Activated CD4-positive, CD25-positive, alpha-beta regulatory T cell treated with anti-CD3 and anti-CD28 coated beads, Interleukin-2, amount 50 U/mL, for 16 hours (primary cell): ENCODE measurements around the gene CC2D1B.
"Not testable (repeated sequence)": the region's sequence is repeated elsewhere in the genome, so short reads cannot be mapped to it uniquely, and the experiment has no call there.

Experiments
- DNase-seq: peaks from one replicate; pipeline ENCODE4 v3.0.0-alpha.2; 2020; ENCODE audit warnings: low read depth, low spot score

The CC2D1B gene, protein sequence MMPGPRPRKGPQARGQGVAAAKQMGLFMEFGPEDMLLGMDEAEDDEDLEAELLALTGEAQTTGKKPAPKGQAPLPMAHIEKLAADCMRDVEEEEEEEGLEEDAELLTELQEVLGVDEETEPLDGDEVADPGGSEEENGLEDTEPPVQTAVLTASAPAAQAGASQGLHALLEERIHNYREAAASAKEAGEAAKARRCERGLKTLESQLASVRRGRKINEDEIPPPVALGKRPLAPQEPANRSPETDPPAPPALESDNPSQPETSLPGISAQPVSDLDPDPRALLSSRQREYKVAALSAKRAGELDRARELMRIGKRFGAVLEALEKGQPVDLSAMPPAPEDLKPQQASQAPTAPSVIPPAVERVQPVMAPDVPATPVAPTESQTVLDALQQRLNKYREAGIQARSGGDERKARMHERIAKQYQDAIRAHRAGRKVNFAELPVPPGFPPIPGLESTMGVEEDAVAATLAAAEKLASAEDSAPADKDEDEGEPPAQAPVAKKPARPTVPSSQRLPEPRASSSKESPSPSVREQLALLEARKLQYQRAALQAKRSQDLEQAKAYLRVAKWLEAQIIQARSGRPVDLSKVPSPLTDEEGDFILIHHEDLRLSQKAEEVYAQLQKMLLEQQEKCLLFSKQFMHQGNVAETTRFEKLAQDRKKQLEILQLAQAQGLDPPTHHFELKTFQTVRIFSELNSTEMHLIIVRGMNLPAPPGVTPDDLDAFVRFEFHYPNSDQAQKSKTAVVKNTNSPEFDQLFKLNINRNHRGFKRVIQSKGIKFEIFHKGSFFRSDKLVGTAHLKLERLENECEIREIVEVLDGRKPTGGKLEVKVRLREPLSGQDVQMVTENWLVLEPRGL

DNA sequence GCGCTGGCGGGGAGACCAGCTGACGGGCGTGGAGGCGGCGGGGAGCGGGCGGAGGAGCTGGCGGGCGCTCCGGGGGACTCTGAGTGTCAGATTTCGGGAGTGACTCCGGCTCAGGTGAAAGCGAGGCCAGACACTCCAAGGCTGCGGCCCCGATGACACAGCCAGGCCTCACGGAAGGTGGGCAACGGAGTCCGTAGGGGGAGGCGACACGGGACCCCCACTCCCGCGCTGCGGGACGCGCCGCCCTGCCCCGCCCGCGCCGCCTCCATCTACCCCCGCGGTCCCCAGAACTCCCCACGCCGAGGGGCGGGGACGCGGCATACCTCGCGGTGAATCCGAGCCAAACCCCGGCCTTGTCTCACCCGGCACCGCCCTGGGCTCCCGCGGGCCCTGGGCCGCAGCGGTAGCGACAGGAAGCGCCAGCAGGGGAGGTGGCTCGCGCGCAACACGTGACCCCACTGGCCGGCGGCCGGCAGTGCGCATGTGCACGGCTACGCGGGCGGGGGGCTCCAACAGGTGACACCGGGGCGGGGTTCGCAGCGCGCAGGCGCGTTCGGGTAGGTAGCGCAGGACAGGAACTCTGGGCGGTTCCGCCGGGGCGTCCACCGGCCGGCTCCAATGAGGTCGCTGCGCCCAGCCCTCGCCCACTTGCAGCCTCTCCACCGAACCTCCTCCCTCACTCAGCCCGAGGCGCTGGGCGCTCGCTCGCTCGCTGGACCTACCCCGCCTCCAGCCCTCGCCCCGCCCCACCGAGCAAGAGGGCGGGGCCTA lies at the start of gene CC2D1B:
Gene CC2D1B (minus strand): TSS at position 460 of the 771 bp plus-strand sequence. CDS start 1,585 bp downstream, outside the sequence.
- DNase-seq = peak; percentile 97

DNA sequence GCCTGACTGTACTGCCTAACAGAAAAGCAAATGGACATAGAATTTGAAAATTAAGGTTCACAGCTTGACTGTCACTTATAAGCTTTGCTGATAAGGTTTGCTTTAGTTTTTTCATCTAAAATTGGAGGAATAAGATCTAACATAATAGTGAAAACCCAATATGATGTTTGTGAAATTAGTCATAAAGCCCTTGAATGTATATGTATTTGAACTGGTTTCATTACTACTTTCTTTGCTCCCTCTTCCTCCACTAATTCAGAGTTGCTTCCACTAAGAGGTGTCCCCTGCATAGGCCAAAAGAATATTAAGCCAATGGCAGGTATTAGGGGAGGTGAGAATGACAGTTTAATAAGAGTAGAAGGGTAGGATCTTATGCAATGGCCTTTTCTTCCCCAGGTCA lies 48.9 kb upstream of the CC2D1B start:
- no peak for DNase-seq

DNA sequence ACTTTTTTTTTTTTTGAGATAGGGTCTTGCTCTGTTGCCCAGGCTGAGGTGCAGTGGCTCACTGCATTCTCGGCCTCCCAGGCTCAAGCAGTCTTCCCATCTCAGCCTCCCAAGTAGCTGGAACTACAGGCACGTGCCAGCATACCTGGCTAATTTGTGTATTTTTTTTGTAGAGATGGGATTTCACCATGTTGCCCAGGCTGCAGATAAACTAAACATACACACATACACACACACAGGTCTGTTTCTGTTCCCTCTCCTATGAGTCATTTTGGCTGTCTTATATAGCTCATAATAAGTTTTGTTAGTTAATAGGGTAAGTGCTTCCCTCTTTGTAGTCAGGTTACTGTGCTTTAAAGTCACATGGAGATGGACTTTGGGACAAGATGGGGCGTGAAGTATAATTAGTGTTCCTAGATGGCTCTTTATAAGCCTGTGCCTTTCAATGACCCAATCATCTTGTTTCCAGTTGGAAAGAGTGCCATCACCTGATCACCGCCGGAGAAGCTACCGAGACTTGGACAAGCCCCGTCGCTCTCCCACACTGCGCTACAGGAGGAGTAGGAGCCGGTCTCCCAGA lies 47.5 kb upstream of the CC2D1B start:
- DNase-seq = no peak

DNA sequence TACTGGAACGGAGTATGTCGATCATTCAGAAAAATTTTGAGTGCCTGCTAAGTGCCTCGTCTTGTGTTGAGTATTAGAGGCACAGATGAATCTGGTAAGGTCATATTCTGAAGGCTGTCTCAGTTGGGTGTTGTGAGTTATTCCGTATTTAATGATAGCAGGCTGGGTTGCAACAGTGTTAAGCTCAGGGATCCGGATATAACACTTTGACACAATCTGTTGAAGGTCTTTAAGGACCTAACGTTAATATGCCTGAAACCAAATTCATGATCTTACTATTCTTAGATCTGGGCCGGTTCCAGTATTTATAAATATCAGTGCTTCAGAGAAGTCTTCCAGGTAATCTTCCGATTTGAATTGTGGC lies 39.0 kb upstream of the CC2D1B start:
- no peak for DNase-seq

DNA sequence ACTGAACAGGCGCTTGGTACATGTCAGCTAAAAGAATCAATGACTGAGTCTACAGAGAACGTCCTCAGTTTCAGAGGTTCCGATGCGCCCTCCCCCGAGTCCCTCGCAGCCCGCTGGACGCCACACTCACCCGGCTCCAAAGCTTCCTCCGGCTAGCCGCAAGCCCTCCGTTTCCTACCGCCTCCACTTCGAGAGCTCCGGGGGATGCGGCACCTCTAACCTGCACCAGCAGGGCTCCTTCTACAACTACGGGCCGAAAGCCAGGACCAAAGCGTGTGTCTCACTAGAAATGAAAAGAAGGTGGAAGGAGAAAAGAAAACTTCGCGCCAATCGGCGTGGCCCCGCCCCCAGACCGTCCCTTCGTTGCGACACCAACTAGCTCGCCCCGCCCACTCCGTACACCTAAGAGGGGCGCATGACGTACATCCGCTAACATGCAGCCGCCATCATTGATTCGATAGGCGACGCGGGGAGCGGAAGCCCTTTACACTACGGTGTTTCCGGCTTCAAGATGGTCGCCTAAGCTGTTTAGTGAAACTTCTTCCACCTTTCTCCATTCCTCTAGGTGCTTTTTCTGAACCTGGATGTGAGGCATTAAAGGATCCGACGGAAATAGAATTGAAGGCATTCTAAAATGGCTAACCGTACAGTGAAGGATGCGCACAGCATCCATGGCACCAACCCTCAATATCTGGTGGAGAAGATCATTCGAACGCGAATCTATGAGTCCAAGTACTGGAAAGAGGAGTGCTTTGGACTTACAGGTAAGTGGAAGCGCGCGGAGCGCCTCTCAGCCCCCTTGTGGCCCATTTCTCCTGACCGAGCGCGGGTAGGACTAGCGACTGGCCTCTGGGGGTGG lies 38.3 kb upstream of the CC2D1B start, which contains the start of the genes ORC1 and PRPF38A:
Gene ORC1 (minus strand): TSS at position 308 of the 859 bp plus-strand sequence. CDS start 2,200 bp downstream, outside the sequence.
Gene PRPF38A (plus strand): TSS at position 487 of the 859 bp plus-strand sequence. CDS start 148 bp downstream, at position 635.
- DNase-seq = peak; percentile 96

DNA sequence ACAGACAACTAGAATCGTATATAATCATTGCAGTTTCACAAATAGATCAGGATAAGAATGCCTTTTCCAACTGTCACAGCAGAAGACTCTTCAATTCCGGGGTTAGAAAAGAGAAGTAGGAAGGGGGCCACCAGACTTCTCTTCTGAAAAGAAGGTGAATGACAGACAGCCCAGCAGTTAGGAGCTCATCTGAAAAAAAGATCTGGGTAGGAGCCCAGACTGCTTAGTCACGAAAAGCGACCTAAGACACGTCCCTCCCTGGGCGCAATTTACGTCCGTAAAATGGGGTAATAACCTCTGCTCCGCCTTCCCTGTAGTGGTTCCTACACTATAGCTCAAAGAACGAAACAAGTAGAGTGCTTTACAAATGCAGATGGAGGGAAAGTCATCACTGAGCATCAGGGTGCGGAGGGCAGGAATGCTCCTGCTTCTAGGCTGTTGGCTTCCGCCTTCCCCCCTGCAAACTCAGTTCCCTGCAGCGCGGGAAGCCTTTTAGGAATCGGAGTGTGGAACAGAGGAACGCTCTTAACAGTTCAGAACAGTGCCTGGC lies 37.6 kb upstream of the CC2D1B start:
- peak; percentile 19 for DNase-seq

DNA sequence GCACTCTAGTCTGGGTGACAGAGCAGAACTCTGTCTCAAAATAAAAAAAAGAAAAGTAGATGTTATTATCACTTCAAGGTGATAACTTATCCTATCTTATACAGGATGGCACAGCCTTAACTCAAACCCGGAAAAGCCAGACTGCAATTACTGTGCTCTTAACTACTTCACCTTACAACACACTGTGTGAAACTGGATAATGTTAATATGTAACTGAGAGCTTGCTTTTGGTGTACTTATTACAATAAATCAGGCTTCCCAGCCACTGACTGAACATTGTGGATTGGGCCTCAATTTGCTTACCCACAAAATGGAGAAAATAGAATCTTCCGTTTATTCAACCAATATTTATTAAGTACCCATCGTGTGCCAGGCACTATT lies 36.8 kb upstream of the CC2D1B start:
- no peak for DNase-seq

DNA sequence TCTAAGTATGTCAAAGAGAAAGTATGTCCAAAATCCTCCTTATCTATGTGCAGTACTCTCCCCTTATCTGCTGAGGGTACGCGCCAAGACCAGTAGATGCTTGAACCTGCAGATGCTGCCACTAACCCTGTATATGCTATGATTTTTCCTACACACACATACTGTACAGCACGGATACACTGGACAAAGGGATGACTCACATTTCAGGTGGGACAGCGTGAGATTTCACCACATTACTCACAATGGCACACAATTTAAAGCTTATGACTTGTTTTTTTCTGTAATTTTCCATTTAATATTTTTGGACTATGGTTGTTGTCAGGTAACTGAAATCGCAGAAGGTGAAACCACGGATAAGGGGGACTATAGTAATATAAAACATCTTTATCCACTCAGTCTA lies 34.1 kb upstream of the CC2D1B start:
- no peak for DNase-seq

DNA sequence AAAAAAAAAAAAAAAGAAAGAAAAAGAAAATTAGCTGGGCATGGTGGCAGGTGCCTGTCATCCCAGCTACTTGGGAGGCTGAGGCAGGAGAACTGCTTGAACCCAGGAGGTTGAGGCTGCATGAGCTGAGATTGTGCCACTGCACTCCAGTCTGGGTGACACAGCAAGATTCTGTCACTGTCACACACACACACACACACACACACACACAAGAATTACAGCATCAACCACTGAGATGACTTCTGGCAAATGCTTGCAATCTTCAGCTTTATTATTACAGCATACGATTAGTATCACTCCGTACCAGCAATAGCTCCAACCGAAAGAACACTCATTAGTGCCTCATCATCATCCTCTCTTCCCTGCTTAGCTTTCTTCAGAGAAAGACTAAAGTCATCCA lies 33.6 kb upstream of the CC2D1B start:
- no peak for DNase-seq

DNA sequence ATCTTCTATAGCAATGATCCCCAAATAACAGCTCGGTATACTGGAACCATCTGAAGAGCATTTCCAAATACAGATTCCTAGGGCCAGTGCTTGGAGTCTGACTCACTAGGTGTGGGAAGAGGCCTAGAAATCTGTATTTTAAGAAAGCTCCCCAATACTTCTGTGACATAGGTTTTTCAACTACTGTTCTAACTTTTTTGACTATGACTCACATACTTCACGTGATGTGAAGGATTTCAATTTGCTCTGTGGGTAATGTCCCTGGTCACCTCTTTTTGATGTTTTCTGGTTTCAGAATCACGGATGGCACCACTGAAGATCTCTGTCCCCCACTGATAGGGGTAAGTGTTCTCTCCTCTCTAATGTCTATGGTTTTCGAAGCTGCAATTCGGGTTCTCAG lies 27.2 kb upstream of the CC2D1B start:
- DNase-seq = no peak

DNA sequence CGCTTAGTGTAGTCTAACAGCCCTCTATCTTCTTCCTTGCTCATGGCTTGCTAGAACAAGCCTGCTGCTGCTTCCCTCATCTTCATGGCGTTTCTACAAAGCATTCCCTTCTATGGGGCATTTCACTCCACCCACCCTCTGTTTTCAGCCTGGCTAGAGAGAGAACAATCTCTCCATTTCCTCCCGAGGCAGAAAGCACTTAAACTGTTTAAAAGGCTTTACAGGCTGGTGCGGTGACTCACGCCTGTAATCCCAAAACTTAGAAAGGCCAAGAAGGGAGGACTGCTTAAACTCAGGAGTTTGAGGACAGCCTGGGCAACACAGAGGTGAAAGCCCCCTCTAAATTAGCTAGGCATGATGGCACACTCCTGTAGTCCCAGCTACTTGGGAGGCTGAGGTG lies 20.5 kb upstream of the CC2D1B start:
- no peak for DNase-seq

DNA sequence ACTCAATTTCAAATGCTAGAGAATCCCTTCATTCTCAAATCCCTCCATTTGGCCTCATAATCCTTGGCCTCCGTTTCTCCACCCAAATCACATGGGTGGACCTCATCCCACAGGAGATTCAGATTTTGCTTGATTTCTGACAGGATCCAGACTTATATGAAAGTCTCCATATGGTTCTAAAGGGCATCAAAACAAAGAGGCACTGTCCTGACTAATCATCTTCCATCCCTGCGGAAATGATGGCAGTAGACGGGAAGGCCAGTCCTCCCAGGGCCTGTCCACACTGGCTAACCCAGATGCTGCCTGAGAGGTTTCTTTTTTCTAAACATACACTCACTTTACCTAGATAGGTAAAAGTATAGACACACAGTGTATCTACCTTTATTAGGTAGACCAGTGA lies 19.4 kb upstream of the CC2D1B start:
- DNase-seq = no peak

DNA sequence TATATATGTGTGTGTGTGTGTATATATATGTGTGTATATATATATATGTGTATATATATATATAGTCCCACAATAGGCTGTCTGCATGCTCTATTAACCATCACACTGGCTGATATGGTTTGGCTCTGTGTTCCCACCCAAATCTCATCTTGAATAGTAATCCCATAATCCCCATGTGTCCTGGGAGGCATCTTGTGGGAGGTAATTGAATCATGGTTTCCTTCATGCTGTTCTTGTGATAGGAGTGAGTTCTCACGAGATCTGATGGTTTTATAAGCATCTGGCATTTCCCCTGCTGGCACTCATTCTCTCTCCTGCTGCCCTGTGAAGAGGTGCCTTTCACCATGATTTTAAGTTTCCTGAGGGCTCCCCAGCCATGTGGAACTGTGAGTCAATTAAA lies 3.8 kb upstream of the CC2D1B start:
- not testable (repeated sequence) for DNase-seq

DNA sequence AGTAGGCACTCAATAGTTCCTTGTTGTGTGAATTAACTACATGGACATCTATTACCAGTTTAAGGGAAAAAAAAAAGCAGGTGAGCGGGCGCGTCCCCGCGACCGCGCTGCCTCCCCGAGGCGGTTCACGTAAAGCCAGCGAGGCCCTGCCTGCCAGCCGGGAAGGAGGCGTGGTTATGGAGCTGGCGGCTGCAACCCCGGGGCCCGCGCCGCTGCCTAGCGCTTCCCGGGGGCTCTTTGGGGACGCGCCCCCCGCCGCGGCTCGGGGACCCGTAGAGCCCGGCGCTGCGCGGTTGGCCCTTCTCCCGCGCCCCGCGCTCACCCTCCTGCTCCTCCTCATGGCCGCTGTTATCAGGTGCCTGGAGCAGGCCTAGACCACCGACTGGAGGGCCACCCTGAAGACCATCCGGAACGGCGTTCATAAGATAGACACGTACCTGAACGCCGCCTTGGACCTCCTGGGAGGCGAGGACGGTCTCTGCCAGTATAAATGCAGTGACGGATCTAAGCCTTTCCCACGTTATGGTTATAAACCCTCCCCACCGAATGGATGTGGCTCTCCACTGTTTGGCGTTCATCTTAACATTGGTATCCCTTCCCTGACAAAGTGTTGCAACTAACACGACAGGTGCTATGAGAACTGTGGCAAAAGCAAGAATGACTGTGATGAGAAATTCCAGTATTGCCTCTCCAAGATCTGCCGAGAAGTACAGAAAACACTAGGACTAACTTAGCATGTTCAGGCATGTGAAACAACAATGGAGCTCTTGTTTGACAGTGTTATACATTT lies 2.6 kb upstream of the CC2D1B start:
- no peak for DNase-seq

DNA sequence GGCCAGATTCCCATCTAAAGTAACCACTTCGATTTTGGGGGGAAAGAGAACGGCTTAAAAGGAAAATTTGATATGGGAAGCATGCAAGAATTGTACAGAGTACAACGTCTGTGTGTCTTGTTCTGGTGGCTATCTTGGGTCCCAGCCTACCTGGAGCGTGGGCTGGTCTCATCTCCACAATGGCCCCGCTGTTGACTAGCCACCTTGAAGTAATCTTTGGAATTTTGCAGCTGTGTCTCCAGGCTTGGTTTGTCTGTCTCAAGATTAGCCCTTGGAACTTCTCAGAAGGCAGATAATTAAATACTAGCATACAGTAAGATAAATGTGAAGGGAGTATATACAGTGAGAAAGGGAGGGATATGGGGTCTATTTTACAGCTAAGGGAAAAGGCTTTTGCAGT lies 1.3 kb upstream of the CC2D1B start:
- no peak for DNase-seq

DNA sequence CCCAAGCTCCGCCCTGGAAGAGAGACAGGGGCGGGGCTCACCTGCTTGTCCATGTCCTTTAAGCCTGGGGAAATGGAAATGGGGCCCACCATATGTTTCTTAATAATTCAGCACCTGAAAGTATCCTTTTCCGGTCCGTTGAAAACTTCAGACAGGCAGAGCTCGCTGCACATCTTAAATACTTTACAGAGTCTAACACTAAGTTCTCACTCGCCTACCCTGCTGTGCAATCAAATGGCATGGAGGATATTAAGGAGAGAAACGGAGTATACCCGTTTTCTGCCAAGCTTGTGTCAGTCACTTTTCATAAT lies 467 bp upstream of the CC2D1B start:
- no peak for DNase-seq

DNA sequence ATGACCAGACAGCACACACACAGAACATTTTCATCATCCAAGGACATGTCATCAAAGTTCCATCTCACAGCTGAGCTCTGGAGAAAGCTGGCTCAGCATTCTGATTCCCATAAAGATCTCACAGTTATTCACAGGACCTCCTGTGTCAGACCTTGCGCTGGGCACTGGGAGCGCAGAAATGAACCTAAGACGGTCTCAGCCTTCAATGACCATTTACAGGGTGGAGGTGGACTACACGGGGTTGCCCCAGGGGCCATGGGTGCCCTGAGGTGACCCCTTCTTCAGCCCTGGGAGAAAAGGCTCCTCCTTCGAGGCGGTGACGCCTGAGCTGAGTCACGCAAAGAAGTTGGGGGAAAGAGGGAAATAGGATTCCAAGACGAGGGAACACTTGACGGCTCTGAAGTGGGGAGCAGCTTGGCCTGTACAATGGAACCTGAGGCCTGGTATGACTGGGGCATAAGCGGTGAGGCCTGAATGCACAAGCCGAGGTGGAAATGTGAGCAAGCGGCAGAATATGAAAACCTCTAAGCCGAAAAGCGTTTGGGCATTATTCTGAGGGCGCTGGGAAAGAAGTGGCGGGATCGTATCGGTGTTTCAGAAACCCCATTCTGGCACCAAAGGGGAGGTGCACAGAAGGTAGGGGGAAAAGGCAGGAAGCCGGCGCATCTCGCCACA lies 797 bp downstream of the CC2D1B start:
- no peak for DNase-seq

DNA sequence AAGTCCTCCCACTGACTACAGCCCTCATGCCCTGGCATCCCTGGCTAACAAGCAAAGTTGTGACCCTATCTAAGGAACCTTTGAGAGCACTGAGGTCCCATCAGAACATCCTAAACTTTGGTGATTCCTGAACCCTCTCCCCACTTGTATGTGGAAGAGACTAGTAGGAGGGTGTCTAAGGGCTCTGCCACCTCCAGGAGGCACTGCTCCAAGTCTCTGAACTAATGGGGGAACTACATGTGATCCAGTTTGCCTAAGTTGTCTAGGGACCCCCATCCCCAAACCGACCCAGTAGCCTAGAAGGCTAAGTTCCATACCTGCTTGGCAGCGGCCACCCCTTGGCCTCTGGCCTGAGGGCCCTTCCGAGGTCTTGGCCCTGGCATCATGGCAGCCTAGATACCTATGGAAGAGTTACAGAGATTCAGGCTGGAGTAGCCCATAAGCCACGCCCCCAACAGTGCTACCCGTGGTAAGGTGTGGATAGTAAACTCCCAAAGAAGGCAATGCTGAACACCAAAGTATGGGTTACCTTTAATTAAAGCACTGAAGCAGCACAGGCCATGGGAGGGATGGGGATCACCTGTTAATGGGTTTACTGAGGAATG lies 1.7 kb downstream of the CC2D1B start:
- DNase-seq = no peak

DNA sequence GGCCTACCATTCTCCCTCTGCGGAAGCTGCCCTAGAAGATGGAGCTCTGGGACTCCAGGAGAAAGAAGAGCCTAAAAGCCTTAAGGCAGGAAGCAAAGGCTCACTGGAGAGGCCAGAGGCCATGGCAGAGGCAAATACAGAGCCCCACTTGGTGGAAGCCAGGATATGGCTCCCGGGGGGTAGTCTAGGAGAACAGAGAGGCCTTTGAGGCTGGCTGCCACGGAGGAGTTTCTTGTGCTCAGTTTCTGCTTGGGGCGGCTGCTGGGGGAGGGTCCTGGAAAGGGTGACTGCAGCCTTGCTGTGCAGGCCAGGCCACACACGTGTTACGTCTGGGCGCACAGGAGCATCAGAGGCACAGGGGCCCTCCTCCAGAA lies 5.4 kb downstream of the CC2D1B start:
- DNase-seq = no peak
